CD1c-positive myeloid dendritic cell (primary cell): ENCODE results near the gene NUDT6.
"Not testable (repeated sequence)": the region's sequence is repeated elsewhere in the genome, so short reads cannot be mapped to it uniquely, and the experiment has no call there.

Experiments used
- DNase-seq: peaks from one replicate; pipeline ENCODE4 v3.0.0-alpha.2; 2016; ENCODE audit errors: extremely low spot score

Gene NUDT6, protein sequence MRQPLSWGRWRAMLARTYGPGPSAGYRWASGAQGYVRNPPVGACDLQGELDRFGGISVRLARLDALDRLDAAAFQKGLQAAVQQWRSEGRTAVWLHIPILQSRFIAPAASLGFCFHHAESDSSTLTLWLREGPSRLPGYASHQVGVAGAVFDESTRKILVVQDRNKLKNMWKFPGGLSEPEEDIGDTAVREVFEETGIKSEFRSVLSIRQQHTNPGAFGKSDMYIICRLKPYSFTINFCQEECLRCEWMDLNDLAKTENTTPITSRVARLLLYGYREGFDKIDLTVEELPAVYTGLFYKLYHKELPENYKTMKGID

GRCh38 chr4:122921971-122922876, at the start of gene NUDT6:
TSS of gene NUDT6 (minus strand) at chr4:122922597. CDS start at chr4:122922572, 25 bp downstream.
- peak; percentile 47 for DNase-seq

GRCh38 chr4:122968227-122968812, 45.9 kb upstream of the NUDT6 start:
- DNase-seq, result no peak

- DNase-seq, result no peak
Measured at GRCh38 chr4:122967231-122967630, 44.8 kb upstream of the NUDT6 start.

DNA sequence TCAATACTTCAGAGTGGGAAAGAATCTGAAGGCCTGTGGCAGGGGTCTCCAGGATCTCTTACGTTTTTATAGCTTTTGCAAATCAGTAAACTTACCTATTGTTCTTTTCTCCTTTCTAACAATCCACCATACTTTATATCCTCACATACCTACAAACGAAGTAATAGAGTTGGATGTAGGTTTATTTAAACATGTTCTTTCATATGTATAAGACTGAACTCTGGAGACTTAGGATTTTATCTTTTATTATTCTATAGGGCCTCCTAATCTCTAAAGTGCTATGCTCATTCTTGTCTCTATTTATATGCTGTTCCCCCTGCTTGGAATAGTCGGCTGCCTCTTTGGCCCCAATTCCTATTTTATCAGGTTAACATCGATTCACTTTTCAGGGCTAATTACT, 43.8 kb upstream of the NUDT6 start:
- no peak for DNase-seq

DNA sequence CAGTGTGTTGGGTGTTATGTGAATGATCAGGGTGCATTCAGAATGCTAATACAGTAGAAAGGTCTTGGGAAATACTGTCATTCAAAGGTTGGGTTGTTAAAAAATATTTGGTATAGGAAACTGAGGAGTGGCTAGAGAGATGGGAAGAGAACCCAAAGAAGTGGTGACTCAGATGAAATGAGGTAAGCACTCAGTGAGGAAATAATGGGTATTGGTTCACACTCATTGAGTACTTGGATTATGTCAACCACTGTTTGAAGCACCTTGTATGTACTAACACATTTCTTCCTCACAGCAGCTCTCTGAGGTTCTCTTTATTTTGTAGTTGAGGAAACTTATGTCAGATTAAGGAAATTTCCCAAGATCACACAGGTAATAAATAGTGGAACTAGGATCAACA, 40.8 kb upstream of the NUDT6 start:
- no peak for DNase-seq

DNA sequence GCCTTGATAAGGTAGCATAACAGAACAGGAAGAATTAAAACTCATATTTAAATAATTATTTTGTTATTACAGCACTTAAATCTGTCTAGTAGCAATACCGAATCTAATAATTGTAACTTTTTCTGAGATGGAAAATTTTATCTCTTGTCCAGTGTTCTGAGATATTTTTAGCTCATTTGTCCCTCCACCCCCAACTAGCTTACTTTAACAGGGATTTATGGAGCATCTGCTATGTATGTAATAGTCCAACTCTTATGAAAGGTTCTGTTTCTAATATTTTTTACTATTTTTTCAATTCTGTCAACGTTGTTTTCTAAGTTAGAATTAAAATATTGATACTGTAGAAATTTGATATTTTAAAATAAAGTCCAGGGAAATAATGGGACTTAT, 38.2 kb upstream of the NUDT6 start:
- no peak for DNase-seq

DNA sequence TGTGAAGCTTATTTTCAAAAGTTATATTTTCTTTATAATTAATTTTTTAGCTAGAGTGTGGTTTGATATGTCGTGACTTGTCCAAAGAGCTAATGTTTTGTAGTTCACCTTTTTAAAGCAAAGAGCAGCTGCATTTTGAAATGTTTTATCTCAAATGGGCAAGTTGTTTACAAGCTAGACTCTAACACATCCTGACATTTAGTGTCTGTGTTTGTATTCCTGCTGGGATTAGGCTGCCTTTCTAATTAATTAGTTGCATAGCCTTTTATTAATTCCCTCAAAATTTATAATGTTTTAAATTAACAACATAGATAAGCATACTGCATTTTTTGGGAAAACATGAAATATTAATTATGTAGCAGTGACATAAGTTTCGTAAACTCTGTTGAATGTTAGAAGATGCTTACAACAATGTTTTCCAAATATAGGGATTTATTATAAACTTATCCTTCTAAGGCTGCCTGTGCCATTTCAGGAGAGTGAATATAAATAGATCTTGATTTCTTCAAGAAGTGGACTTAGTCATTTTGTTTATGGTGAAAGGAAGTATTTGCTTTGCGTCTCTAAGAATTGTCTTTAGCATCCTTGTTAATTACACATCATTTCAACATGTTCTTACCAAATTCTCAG, 37.7 kb upstream of the NUDT6 start:
- no peak for DNase-seq

DNA sequence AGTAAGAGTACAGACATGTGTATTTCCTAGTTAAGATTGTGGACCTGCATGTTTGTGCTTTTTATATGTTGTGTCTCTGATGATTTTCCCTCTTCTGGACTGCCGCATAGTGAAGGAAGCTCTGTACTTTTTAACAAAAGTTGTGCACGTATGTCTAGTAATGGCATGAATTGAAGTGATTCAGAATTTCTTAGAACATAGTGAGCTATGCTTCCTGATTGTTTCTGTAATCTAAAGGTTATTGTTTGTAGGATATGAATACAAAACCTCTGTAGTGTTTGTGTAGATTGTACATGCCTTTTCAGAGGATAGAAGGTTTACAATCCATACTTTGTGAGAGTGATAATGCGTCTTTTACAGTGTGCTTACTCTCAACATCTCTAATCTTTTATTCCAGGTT, 37.0 kb upstream of the NUDT6 start:
- no peak for DNase-seq

- DNase-seq, result no peak
Measured at GRCh38 chr4:122958505-122958904, 36.1 kb upstream of the NUDT6 start.

DNA sequence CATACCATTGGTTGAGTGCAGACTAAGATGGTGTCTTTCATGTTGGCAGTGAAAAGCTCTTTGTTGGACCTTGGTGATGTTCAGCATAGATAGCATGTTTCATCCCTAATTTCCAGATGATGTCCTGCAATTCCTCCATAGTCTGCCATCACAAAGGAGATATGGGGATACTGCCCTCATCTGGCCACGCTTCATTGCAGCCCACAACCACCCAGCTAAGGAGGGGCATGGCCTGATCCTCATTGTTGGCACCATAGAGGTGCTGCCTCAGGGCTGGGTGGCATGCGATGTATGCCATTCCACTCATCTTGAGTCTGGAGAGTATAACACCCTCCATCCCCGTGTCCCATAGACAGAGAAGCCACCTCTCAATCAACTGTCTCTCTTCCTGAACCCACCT, 31.5 kb upstream of the NUDT6 start:
- DNase-seq, result no peak

DNA sequence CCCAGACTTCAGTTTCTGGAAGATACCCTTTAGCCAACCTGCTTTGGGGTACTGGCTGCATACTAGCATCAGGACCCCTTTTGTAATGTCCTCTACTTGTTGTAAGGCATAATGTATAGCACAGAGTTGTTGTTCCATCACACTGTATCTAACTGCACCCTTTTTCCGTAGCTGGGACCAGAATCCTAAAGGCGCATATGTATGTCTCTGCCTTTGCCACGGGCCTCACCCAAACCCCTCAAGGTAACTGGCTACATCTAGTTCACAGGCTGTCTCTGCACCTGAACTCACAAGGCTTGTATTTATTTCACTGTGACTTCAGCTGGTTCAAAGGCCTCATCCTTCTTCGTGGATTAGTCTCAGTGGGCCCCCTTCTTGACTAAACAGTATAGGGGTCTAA, 29.6 kb upstream of the NUDT6 start:
- no peak for DNase-seq

DNA sequence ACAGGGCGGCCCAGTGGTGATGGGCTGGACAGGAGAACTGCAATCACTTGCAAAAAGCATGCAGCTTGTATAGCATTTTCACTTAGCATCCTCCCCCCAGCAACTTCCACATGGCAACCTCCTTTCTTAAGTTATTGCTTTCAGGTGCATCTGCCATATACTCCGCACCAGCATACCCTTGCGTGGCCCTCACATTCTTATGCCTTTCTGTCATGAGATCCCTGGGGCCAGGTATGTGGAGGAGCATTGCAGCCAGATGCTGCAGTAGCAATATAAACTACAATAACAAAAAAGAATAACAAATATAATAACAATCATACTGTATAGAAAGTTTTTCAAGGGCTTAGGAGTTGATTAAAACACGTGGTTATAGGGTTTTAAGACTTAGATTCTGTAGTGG, 26.3 kb upstream of the NUDT6 start:
- no peak for DNase-seq

GRCh38 chr4:122946142-122946541, 23.7 kb upstream of the NUDT6 start:
- DNase-seq, result no peak

DNA sequence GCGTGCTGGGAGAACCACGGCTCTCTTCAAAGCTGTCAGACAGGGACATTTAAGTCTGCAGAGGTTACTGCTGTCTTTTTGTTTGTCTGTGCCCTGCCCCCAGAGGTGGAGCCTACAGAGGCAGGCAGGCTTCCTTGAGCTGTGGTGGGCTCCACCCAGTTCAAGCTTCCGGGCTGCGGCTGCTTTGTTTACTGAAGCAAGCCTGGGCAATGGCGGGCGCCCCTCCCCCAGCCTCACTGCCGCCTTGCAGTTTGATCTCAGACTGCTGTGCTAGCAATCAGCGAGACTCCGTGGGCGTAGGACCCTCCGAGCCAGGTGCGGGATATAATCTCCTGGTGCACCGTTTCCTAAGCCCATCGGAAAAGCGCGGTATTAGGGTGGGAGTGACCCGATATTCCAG, 22.7 kb upstream of the NUDT6 start:
- DNase-seq, result not testable (repeated sequence)

GRCh38 chr4:122932763-122933162, 10.4 kb upstream of the NUDT6 start:
- DNase-seq, result no peak

GRCh38 chr4:122930862-122931261, 8.5 kb upstream of the NUDT6 start:
- peak; percentile 51 for DNase-seq

- no peak for DNase-seq
Measured at GRCh38 chr4:122928930-122929329, 6.5 kb upstream of the NUDT6 start.

- peak; percentile 91 for DNase-seq
Measured at GRCh38 chr4:122922877-122923511, 597 bp upstream of the NUDT6 start.

DNA sequence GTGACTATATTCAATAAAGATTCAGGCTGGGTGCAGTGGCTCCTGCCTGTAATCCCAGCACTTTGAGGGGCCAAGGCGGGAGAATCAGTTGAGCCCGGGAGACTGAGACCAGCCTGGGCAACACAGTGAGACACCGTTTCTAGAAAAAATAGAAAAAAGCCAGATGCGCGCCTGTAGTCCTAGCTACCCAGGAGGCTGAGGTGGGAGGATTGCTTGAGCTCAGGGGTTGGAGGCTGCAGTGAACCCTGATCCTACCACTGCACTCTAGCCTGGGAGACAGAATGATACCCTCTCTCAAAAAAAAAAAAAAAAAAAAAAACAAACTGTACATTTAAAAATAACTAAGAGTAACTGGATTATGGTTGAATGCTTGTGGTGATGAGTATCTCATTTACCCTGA, 1.1 kb downstream of the NUDT6 start:
- DNase-seq, result no peak

- DNase-seq, result no peak
Measured at GRCh38 chr4:122920473-122920872, 1.9 kb downstream of the NUDT6 start.

DNA sequence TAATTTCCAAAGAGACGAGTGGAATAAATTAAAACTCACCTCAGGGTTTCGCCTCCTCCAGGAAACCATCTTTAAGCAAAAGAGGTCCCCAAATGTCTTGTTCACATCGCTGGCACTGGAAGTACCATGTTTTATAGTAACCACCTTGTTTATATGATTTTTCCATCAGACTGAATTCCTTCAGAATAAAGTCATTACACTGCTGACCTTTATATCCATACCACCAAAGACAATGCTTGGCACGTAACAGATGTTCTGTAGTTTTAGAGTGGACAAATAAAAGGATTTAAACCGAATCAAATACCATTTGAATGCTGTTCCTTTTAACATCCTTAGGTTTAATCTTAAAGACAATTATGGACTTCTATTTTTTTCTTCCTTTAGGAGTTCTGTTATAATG, 4.7 kb downstream of the NUDT6 start:
- DNase-seq, result no peak

GRCh38 chr4:122914938-122915337, 7.5 kb downstream of the NUDT6 start:
- no peak for DNase-seq
